Activated CD8-positive, alpha-beta memory T cell treated with anti-CD3 and anti-CD28 coated beads for 1 hour (primary cell): Measurements from ENCODE around the gene DHRS1.
"Not testable (repeated sequence)": the region's sequence is repeated elsewhere in the genome, so short reads cannot be mapped to it uniquely, and the experiment has no call there.

Experiments
- DNase-seq, 2 donors: peaks; one replicate each; pipeline ENCODE4 v3.0.0-alpha.2; 2020; ENCODE audit warnings: low read depth in 1 of 2; ENCODE audit errors: extremely low read depth in 1 of 2

Gene DHRS1

GRCh38 chr14:24329073-24329663, 29.6 kb upstream of the DHRS1 start:
- DNase-seq, result no peak

- not testable (repeated sequence) for DNase-seq
Observed at GRCh38 chr14:24327914-24328313, 28.3 kb upstream of the DHRS1 start.

GRCh38 chr14:24327303-24327702, 27.7 kb upstream of the DHRS1 start:
- no peak for DNase-seq

- no peak for DNase-seq
Observed at GRCh38 chr14:24325963-24326362, 26.4 kb upstream of the DHRS1 start.

- DNase-seq, result no peak
Observed at GRCh38 chr14:24325041-24325530, 25.5 kb upstream of the DHRS1 start.

- DNase-seq, result no peak
Observed at GRCh38 chr14:24324024-24324423, 24.4 kb upstream of the DHRS1 start.

- no peak for DNase-seq
Observed at GRCh38 chr14:24323341-24323740, 23.8 kb upstream of the DHRS1 start.

GRCh38 chr14:24322672-24323071, 23.1 kb upstream of the DHRS1 start:
- no peak for DNase-seq

GRCh38 chr14:24321212-24321975, 21.8 kb upstream of the DHRS1 start:
- DNase-seq, result no peak

- no peak for DNase-seq
Observed at GRCh38 chr14:24317141-24317928, 17.8 kb upstream of the DHRS1 start.

- DNase-seq, result no peak
Observed at GRCh38 chr14:24316597-24316950, 17.0 kb upstream of the DHRS1 start.

- no peak for DNase-seq
Observed at GRCh38 chr14:24315807-24316596, 16.4 kb upstream of the DHRS1 start.

- DNase-seq, result no peak
Observed at GRCh38 chr14:24315243-24315806, 15.7 kb upstream of the DHRS1 start.

GRCh38 chr14:24314377-24315193, 15.0 kb upstream of the DHRS1 start:
- no peak for DNase-seq

- no peak for DNase-seq
Observed at GRCh38 chr14:24313913-24314312, 14.3 kb upstream of the DHRS1 start.

GRCh38 chr14:24312736-24313507, 13.3 kb upstream of the DHRS1 start:
- no peak for DNase-seq

- no peak for DNase-seq
Observed at GRCh38 chr14:24311837-24312615, 12.4 kb upstream of the DHRS1 start.
